NCI-H2029 (cell line): ENCODE data around the gene PRRT2.

Experiments
- DNase-seq: peaks from one replicate; lab custom pipeline; 2025; lab: John Stamatoyannopoulos, UW

The PRRT2 gene

DNA sequence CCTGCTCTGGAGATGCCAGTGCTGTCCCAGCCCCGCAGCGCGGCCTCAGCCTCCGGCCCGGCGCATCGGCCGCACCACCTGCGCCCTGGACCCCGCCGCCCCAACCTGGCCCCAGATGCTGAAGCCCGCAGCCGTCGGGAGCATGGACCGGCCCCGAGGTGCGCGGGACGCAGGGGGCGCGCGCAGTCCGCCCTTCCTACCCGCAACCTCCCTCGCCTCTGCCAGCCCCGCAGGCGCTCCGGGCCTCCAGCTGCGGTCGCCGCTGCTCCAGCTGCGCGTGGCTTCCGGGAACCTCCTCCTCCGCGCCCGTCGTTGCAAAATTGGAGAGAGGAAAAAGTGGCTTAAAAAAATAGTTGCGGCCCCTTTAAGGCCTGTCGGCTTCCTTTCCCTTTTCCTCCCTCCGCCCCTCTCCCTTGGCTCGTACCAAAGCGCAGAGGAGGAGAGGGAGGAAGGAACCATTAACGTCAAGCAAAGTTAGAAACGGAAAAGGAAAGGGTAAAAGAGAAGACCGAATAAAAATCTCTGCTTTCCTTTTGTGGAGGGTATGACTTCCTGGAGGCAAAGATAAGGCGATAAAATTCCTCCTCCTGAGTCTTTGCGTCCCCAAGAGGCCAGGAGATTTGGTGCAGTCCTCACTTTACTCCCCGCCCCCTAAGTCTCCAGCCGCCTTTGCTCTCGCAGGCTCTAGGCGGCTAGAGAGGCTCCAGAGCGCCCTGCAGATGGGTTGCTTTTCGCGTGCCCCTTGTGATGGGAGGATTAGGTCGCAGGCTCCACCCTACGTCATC lies 51.1 kb downstream of the PRRT2 start, which contains the start of gene CDIPT:
Gene CDIPT, minus strand, starts transcription at position 343 of the 785 bp plus-strand sequence. CDS start 369 bp downstream, outside the sequence.
- peak; percentile 96 for DNase-seq

GRCh38 chr16:29863669-29863984 lies 51.6 kb downstream of the PRRT2 start:
- no peak for DNase-seq

DNA sequence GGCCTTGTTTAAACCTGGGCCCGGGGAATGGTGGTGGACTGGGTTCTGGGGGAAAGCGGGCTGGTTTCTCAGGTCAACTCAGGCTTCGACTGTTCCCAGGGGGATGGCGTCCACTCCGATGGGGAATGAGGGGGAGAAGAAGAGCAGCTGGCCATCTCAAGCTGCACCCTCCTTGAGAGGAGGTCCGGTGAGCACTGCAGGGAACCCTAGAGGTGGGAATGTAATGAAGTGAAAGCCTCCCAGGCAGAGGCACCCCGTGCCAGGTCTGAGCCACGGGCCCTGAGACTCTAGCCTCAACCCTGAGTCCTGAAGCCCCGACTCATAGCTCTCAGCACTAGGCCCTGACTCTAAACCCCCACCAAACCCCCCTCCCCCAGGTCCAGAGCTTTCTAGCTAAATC lies 52.2 kb downstream of the PRRT2 start:
- DNase-seq, result no peak
